Psoas muscle (tissue), 8 donors: ENCODE results near the gene FHL3. TPM values are rescaled to one million over a fixed set of nuclear protein-coding genes. Genes with fewer than 3 reads are reported as not detected.
A peak's percentile ranks its signal among the peaks of the same experiment; 100 is the strongest.

Source experiments
- ATAC-seq, 4 donors: fragments of 200-7000 bp; cut with Tn5 transposase; one replicate each; pipeline ENCODE4 v1.9.1; 2020; ENCODE audit warnings: moderate library complexity in 3 of 4, mild to moderate bottlenecking in 2 of 4
- DNase-seq, 2 donors: peaks; one replicate each; pipeline ENCODE4 v3.0.0-alpha.2; 2020
- H3K27ac ChIP-seq: fragments of 200-600 bp; one replicate; pipeline ENCODE4 v1.8.0; 2022
- H3K27me3 ChIP-seq, 3 donors: fragments of 200-600 bp in 1 of 3; one replicate each; pipeline versions ENCODE4 v1.6.1 to v1.8.0; 2013 to 2022; ENCODE audit warnings: low read length in 2 of 3, mild to moderate bottlenecking in 2 of 3, moderate library complexity in 1 of 3; ENCODE audit not compliant: insufficient read depth in 3 of 3
- H3K36me3 ChIP-seq, 2 donors: fragments of 200-600 bp in 1 of 2; one replicate each; pipeline versions ENCODE4 v1.6.1 to v1.8.0; 2013 to 2022; ENCODE audit warnings: low read depth in 1 of 2, mild to moderate bottlenecking in 1 of 2, moderate library complexity in 1 of 2; ENCODE audit not compliant: insufficient read depth in 1 of 2
- H3K4me1 ChIP-seq: fragments of 200-600 bp; one replicate; pipeline ENCODE4 v1.8.0; 2022
- H3K4me3 ChIP-seq: fragments of 200-600 bp; one replicate; pipeline ENCODE4 v1.8.0; 2022; ENCODE audit warnings: mild to moderate bottlenecking
- H3K9me3 ChIP-seq: fragments of 200-600 bp; one replicate; pipeline ENCODE4 v1.8.0; 2022
- CTCF ChIP-seq: fragments of 200-600 bp; IDR thresholded peaks from one replicate; pipeline ENCODE4 v1.8.0; 2022; ENCODE audit warnings: antibody characterized with exemption
- WGBS, 3 donors: extraction: QIAGEN DNeasy Blood & Tissue Kit; methylation state at CpG; one replicate each; pipeline versions ENCODE4 v1.1.6 to v1.1.7; 2013; 5-methylcytosine and 5-hydroxymethylcytosine counted together
- intact Hi-C, 2 donors: fragments of 100-400 bp; cut with DNase I; formaldehyde crosslinking; loops; one replicate each; pipeline versions ENCODE4 v1.11.0 to v1.14.2; 2022
- polyA plus RNA-seq, 3 donors: library from polyadenylated mRNA; stranded (reverse); fragments of 200-250 nt; gene quantifications; one replicate each; pipeline ENCODE4 v1.2.3, GENCODE V29; 2013
- total RNA-seq, 4 donors: library from RNA; stranded (reverse); fragmentation: NEBNext Ultra II Directional in 2 of 4; extraction: Animal tissue kit (Norgen Biotek cat#: 25700) in 2 of 4; gene quantifications; one replicate each; pipeline versions ENCODE4 v1.2.1 to v1.2.4, GENCODE V29; 2021 to 2023
- donor health status: healthy with polysubstance abuse.
- donor health status: DM: no; HTN: no; CAD: no; lungs with moderate emphysema.
- donor health status: Bipolar disorder and iron deficiency.
- donor health status: healthy.
- donor health status: DM: yes; HTN: yes; CAD: no.
- donor health status: DM: no; HTN: no; CAD: no.
- donor health status: DM: no; HTN: no; CAD: no.
- donor health status: DM: yes; HTN: yes; CAD: no.

FHL3 gene
- total and polyA plus RNA-seq, 7 donors: 41.6 to 1,187 (median 491) TPM

- 0 to 1% (median 1%) methylated on average over 49 of the region's 49 CpGs for WGBS, 3 donors
- H3K4me1 ChIP-seq: peaks cover 82% of the 10 kb centered on the region
Observed at GRCh38 chr1:38012363-38013226, 7.3 kb upstream of the FHL3 start, which contains the start of gene UTP11. Gene UTP11 (plus strand): TSS chr1:38012734. CDS start chr1:38012803, 69 bp downstream.

GRCh38 chr1:38009841-38010180, 4.5 kb upstream of the FHL3 start:
- Histone ChIP-seq H3K36me3 (peaks cover 0 to 9% of the 10 kb centered on the region in 2 donors), H3K27ac (peak overlapping the region; percentile 98), H3K9me3 (no peaks in the 10 kb centered on the region), H3K27me3 (no peaks in the 10 kb centered on the region), H3K4me3 (peak overlapping the region; percentile 29), H3K4me1 (peaks cover 67% of the 10 kb centered on the region)
- 34 to 68% (median 42%) methylated on average over 6 of the region's 6 CpGs for WGBS, 3 donors
- intact Hi-C loops: no loop called here
- no peak for TF ChIP-seq CTCF
- DNase-seq (peak in 1 of 2 donors; percentile 57), ATAC-seq (no peak)

More at GRCh38 chr1:38012363-38013226, 7.3 kb upstream of the FHL3 start, which contains the start of gene UTP11:
- Histone ChIP-seq H3K36me3 (peaks cover 0 to 26% of the 10 kb centered on the region in 2 donors), H3K4me3 (peak within 1 kb of the TSS; percentile 85), H3K27ac (peak within 1 kb of the TSS; percentile 98), H3K9me3 (no peaks in the 10 kb centered on the region), H3K27me3 (no peaks in the 10 kb centered on the region)
- no peak for TF ChIP-seq CTCF
- peak; percentile 95 to 97 for DNase-seq
- intact Hi-C loops: no loop called here
- peak; percentile 70 to 80 (median 74) for ATAC-seq

- peaks cover 0 to 3% of the 10 kb centered on the region in 2 donors for H3K36me3 ChIP-seq
- ATAC-seq: peak; percentile 39 to 62 (median 53)
- 36 to 56% (median 41%) methylated on average over 8 of the region's 8 CpGs for WGBS, 3 donors
Observed at GRCh38 chr1:38009088-38009840, 4.0 kb upstream of the FHL3 start.

More at GRCh38 chr1:38009088-38009840, 4.0 kb upstream of the FHL3 start:
- DNase-seq: peak; percentile 67 to 88
- peaks cover 61% of the 10 kb centered on the region for H3K4me1 ChIP-seq
- peak overlapping the region; percentile 29 for H3K4me3 ChIP-seq
- no peaks in the 10 kb centered on the region for H3K27me3 ChIP-seq
- H3K27ac ChIP-seq: peak overlapping the region; percentile 98
- H3K9me3 ChIP-seq: no peaks in the 10 kb centered on the region
- TF ChIP-seq CTCF: no peak
- intact Hi-C loops: no loop called here
